ENCODE measurements around the gene ADAMTS6.

ADAMTS6 gene

GRCh38 chr5:65142511-65143011, 339.2 kb downstream of the ADAMTS6 start:
- DNase-seq, result no peak

DNA sequence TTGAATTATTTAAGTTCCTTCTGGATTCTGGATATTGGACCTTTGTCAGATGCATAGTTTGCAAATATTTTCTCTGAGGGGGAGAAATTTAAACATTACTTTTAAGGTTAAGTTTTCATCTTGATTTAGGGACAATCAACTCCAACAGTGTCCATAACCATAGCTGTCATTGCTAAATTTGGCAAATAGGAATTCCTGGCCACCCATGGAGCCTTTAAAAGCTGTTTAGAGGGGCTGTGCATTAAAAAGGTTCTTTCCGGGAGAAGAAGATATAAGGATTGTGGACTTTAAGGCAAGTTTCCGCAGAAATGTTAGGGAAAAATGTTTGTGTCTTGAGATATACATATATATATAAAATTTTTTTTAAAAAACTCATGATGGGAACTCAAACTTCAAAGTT, 339.7 kb downstream of the ADAMTS6 start:
- DNase-seq, result no peak

GRCh38 chr5:65141493-65141892, 340.2 kb downstream of the ADAMTS6 start:
- DNase-seq, result no peak

- DNase-seq, result no peak
Measured at GRCh38 chr5:65137631-65138030, 344.1 kb downstream of the ADAMTS6 start.

- DNase-seq, result no peak
Measured at GRCh38 chr5:65133477-65134110, 348.1 kb downstream of the ADAMTS6 start.

GRCh38 chr5:65132386-65132785, 349.3 kb downstream of the ADAMTS6 start:
- no peak for DNase-seq

- no peak for DNase-seq
Measured at GRCh38 chr5:65128226-65128625, 353.5 kb downstream of the ADAMTS6 start.

GRCh38 chr5:65127161-65127901, 354.4 kb downstream of the ADAMTS6 start:
- no peak for DNase-seq

GRCh38 chr5:65126542-65127069, 355.1 kb downstream of the ADAMTS6 start:
- DNase-seq, result no peak

GRCh38 chr5:65125591-65126541, 355.9 kb downstream of the ADAMTS6 start:
- no peak for DNase-seq

GRCh38 chr5:65121880-65122436, 359.8 kb downstream of the ADAMTS6 start:
- DNase-seq, result no peak

- no peak for DNase-seq
Measured at GRCh38 chr5:65120371-65120967, 361.3 kb downstream of the ADAMTS6 start.

- DNase-seq, result no peak
Measured at GRCh38 chr5:65117525-65117924, 364.2 kb downstream of the ADAMTS6 start.

DNA sequence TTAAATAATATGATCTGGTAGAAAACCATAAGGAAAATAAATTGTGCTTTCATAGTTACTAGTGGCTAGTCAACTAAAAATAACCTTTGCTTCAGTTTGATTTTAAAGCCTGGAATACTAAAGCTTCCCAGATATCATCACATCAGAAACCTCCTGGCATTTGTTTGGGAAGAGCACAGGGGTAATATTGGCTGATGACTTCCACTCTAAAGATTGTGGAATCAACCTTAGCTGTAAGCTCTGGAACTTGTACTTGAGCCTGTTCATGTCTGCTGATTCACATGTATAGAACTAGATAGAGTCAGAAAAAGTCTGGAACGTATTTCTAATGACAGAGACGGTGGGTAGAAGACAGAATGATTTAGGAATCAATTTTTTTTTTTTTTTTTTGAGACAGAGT, 367.9 kb downstream of the ADAMTS6 start:
- DNase-seq, result no peak

GRCh38 chr5:65111961-65112658, 369.6 kb downstream of the ADAMTS6 start:
- DNase-seq, result no peak

DNA sequence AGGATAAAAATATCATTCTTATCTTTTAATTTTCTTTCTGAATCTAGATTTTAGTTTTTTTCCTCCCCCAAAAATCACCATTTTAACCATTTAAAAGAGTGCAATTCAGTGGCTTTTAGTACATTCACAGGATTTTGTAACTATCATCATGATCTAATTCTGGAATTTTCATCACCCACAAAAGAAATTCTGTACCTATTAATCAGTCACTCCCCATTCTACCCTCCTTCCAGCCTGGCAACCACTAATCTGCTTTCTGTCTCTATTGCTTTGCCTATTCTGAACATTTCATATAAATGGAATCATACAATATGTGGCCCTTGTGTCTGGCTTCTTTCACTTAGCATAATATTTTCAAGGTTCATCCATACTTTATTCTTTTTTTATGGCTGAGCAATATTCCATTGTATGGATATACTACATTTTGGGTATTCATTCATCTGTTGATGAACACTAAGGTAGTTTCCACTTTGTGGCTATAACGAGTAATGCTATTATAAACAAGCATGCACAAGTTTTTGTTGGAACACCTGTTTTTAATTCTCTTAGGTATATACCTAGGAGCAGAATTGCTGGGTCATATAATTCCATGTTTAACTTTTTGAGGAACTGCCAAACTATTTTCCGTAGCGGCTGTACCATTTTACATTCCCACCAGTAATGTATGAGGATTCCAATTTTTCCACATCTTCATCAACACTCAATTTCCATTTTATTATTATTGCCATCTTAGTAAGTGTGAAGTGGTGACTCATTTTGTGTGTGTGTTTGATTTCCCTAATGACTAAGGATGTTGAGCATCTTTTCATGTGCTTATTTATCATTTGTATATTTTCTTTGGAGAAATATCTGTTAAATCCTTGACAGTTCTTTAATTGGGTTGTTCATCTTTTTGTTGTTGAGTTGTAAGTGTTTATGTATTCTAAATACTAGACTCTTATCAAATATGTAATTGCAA, 372.7 kb downstream of the ADAMTS6 start:
- no peak for DNase-seq

GRCh38 chr5:65105301-65105700, 376.4 kb downstream of the ADAMTS6 start:
- DNase-seq, result no peak

GRCh38 chr5:65104831-65105230, 376.9 kb downstream of the ADAMTS6 start:
- no peak for DNase-seq

- DNase-seq, result no peak
Measured at GRCh38 chr5:65103756-65104440, 377.8 kb downstream of the ADAMTS6 start.
